Stimulated activated CD4-positive, alpha-beta T cell treated with anti-CD3 and anti-CD28 coated beads, Interleukin-4, amount 100 ng/mL, for 4 hours (primary cell): Measurements from ENCODE around the gene OR2K2.
"Not testable (repeated sequence)": the region's sequence is repeated elsewhere in the genome, so short reads cannot be mapped to it uniquely, and the experiment has no call there.

Experiments
- DNase-seq, 2 experiments: peaks; one replicate each; pipeline ENCODE4 v3.0.0-alpha.2; 2020

Gene OR2K2

GRCh38 chr9:111297066-111297824, 32.8 kb downstream of the OR2K2 start:
- DNase-seq = no peak

GRCh38 chr9:111294691-111295451, 35.2 kb downstream of the OR2K2 start:
- DNase-seq = no peak

DNA sequence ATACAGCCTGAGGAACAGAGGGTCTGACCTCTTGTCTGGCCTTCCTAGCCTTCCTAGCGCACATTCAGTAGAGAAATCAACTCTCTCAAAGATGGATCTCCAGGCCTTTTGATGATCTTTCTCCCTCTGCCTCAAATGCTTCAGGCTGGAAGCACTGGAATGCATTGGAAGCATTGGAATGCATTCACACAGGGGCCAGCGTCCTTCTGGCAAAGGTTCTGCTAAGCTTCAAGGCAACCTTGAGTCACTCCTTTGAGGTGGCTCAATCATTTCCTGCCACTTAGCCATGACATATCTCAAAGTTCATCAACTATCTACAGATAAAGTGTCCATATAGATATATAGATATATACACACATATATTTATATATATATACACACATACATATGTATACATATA, 42.9 kb downstream of the OR2K2 start:
- DNase-seq = no peak

DNA sequence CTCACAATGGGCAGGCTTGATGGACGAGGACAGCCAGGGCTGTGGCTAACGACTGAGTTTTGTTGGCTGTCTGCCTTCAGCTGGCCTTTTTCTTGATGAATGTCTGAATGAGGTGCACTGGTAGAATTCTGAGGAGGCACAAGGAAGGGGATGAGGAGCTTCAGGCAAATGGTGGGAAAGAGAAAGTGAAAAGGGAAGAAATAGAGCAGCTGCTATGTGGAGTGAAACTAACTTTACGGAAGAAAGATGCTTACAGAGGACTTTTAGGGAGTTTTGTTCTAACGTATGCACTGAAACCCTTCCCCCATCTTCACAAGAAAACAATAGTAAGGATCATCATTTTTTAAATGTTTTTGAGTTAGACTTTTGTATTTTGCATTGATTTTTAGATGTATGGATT, 45.3 kb downstream of the OR2K2 start:
- no peak for DNase-seq

DNA sequence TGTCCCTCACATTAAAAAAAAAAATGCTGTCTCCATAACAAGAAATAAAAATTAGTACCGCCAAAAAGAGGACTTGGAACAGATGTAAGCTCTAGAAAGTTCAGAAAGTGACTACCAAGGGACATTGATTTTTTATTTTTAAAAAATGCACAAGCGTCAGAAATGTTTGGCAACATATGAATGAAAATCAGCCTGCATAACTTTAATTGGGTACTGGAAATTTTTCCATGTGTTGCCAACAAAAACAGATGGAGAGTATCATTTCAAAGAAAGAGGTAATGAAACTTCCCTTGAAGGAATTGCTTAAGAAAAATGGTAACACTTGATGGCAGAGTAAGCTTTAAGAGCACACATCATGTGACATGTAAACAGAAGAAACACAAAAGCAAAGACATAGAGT, 47.2 kb downstream of the OR2K2 start:
- no peak for DNase-seq

DNA sequence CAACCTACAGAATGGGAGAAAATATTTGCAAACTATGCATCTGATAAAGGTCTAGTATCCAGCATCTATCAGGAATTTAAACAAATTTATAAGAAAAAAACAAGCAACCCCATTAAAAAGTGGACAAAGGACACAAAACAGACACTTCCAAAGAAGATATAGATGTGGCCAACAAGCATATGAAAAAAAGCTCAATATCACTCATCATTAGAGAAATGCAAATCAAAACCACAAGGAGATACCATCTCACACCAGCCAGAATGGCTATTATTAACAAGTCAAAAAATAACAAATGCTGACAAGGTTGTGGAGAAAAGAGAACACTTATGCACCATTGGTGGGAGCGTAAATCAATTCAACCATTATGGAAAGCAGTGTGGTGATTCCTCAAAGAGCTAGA, 49.2 kb downstream of the OR2K2 start:
- DNase-seq = not testable (repeated sequence)
